ENCODE measurements around the gene CCR5.

CCR5 gene

GRCh38 chr3:46409739-46410489 lies 39.2 kb downstream of the CCR5 start:
- DNase-seq = no peak

- DNase-seq = no peak
Measured at GRCh38 chr3:46410669-46411068, 39.9 kb downstream of the CCR5 start.

GRCh38 chr3:46411271-46411670 lies 40.5 kb downstream of the CCR5 start:
- no peak for DNase-seq

GRCh38 chr3:46412786-46413298 lies 42.1 kb downstream of the CCR5 start:
- DNase-seq = no peak

GRCh38 chr3:46413951-46414350 lies 43.2 kb downstream of the CCR5 start:
- DNase-seq = peak; percentile 24

- no peak for DNase-seq
Measured at GRCh38 chr3:46414739-46415138, 44.0 kb downstream of the CCR5 start.

GRCh38 chr3:46416125-46416810 lies 45.5 kb downstream of the CCR5 start:
- no peak for DNase-seq

- no peak for DNase-seq
Measured at GRCh38 chr3:46416811-46417510, 46.2 kb downstream of the CCR5 start.

GRCh38 chr3:46417841-46418611 lies 47.3 kb downstream of the CCR5 start:
- DNase-seq = no peak

- no peak for DNase-seq
Measured at GRCh38 chr3:46419816-46420215, 49.1 kb downstream of the CCR5 start.

- no peak for DNase-seq
Measured at GRCh38 chr3:46420931-46421330, 50.2 kb downstream of the CCR5 start.

- no peak for DNase-seq
Measured at GRCh38 chr3:46422617-46423016, 51.9 kb downstream of the CCR5 start.

- no peak for DNase-seq
Measured at GRCh38 chr3:46423588-46423987, 52.8 kb downstream of the CCR5 start.
